GM18511 (cell line): ENCODE measurements around the gene ITM2B.
A peak's percentile ranks its signal among the peaks of the same experiment; 100 is the strongest.
"Not testable (repeated sequence)": the region's sequence is repeated elsewhere in the genome, so short reads cannot be mapped to it uniquely, and the experiment has no call there.

ENCODE experiments used
- ATAC-seq: cut with Tn5 transposase; IDR thresholded peaks from one replicate; pipeline ENCODE4 v1.9.1; 2021; ENCODE audit warnings: mild to moderate bottlenecking, moderate library complexity; ENCODE audit not compliant: unreplicated experiment

Gene ITM2B

DNA sequence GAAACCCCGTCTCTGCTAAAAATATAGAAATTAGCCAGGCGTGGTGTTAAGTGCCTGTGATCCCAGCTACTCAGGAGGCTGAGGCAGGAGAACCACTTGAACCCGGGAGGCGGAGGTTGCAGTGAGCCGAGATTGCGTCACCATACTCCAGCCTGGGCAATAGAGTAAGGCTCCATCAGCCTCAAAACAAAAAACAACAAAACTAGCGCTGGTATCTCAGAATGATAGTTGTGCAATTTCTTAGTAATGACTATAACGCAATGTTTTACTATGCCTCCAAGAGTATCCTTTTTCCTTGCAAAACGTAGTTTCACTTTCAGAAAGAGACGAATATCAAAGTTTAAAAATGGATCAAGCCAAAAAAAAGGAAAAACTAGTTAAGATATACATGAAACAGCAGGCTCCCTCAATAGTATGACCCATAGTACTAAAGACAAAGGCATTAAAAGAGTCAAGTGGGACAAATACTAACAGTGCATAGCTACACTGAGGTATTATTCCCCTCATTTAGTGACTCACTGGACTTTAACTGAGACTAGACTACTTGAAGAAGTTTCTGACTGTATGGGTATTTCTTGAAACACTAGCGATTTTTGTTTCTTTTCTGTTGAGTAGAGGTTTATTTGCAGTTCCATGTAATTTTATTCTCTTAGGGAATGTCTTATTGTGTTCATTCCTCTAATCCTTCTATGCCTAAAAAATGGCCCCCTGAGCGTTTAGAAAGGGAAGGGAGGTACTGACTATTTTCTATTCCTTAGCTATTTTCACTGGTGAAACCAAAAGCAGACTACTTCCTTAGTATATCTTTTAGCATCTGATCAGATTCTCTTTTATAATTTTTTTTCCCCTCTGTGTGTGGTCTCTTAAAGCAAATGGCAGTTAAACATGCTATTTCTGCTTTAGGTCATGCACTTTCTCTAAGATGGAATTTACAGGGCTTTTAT lies 10.4 kb upstream of the ITM2B start:
- no peak for ATAC-seq

DNA sequence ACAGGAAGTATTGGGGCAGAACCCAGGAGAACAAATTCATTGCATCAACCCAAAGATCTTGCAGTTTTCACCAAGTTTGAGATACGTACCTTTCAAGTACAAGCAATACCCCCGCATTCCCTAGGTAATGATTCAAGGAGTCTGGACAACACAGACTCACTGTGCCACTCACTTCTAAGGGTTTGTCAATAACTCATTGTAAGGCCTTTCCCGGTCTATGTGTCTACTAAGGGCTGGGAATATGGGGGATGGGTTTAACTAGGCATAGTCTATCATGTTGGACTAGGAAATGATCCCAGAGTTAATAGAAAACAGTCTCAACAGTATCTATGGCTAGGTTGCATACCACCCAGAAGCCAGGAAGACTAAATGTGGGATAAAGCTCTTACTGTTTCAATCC lies 8.3 kb upstream of the ITM2B start:
- ATAC-seq = no peak

- ATAC-seq = no peak
Measured at GRCh38 chr13:48230541-48230940, 2.5 kb upstream of the ITM2B start.

GRCh38 chr13:48231080-48231479 lies 1.9 kb upstream of the ITM2B start:
- ATAC-seq = no peak

DNA sequence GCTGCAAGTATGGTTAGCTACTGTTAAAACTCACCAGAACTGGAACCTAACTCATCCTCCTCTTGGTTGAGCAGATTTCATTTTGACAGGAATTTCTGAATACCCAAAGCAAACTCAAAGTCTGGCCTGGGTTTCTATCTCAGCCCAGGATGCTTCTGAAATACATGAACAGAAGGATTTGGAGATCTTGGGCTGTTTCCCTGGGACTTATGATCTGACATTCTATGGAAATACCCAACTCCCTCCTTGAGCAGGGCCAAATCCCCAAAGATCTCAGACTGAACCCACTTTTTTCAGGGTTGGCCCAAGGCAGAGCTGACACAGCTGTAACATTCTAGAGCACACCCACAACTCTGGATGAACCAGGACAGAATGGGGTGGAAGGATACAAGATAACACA lies 1.1 kb upstream of the ITM2B start:
- no peak for ATAC-seq

GRCh38 chr13:48232420-48233045 lies 473 bp upstream of the ITM2B start:
- ATAC-seq = peak; percentile 20

DNA sequence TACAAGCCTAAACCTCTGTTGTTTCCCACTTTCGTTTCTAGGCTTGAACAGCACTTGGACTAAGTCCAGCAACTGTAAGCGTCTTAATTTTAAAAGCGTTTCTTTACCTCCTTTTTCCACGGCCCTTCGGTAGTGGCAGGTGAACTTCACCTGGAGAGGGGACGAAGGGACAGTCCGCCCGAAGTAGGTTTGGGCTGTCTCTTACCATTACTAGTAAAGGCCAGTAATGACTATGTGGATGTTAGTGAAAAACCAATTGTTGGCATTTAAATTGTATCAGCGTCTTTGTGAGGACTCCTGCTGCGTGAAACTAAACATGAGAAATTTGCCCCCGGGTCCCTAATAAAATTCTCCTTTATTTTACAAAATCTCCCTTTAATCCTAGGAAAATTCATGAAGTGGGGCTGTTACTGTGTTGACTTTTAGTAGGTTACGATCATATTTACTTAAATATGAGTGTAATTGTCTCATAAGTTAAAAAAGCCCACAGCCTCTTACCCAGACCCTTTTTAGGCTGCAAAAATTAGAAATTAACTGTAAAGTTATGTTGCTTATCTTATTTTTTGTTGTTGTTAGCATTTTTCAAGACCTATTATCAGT lies 983 bp downstream of the ITM2B start:
- ATAC-seq = peak; percentile 12

- peak; percentile 58 for ATAC-seq
Measured at GRCh38 chr13:48234566-48235340, 1.7 kb downstream of the ITM2B start.

DNA sequence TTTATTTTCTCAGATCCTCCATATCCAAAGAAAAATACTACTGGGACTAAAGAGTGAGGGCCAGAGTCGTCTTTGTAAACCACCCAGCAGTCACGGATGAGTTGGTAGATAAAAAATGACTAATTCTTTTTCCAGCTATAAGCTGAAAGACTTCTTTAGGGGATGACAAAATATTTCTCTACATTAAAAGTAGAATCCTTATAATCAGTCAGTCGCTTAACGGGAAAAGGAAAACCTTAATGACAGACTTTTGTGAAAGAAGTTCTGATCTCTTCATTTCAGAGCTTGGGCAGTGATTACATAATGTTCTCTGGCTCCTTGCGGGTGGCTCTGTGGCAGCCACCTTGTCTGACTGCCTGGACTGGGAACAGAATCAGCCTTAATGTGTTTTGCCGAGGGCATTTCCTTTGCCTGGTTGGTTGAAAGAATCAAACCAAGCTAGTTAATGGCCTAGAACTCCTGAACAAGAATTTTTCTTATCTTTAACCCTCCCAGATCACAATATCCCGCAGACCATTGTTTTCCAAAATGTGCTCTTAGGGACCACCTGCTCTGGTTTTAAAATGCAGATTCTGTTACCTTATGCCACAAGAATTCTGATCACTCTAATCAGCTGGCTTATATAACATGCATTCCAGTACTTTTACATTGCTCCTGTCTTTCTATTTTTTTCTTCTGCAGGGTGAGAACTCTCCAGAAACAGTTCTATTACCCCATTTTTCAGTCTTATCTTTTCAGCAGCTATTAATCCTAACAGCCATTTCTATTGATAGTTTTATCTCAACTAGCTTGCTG lies 2.5 kb downstream of the ITM2B start:
- no peak for ATAC-seq

- ATAC-seq = no peak
Measured at GRCh38 chr13:48236528-48237353, 3.7 kb downstream of the ITM2B start.

DNA sequence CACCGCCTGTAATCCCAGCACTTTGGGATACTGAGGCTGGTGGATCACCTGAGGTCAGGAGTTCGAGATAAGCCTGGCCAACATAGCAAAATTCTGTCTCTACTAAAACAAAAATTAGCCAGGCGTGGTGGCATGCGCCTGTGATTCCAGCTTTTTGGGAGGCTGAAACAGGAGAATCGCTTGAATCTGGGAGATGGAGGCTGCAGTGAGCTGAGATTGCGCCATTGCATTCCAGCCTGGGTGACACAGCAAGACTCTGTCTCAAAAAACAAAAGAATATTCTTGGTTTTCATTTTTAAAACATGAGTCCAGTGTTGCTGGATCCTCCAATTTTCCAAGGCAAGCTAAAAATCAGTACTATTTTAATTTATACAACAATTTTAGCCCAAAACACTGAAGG lies 6.4 kb downstream of the ITM2B start:
- not testable (repeated sequence) for ATAC-seq

- ATAC-seq = no peak
Measured at GRCh38 chr13:48241651-48242050, 8.6 kb downstream of the ITM2B start.

DNA sequence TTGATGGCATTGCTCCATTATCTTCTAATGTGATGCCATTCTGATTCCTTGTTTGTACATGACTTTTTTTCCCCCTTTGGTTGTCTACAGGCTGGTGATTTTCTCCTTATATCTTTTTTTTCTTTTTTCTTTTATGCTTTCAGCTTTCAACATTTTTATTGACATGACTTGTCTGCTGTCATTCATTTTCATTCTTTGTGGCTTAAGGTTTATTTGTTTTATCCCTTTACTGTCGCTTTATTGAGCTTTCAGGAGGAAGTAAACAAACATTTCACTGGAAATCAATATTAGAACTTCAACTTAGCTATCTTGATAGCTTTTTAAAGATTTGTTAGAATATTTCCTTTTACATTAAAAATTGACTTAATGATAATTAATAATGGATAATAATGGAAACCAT lies 9.7 kb downstream of the ITM2B start:
- ATAC-seq = no peak

GRCh38 chr13:48244159-48244558 lies 11.2 kb downstream of the ITM2B start:
- no peak for ATAC-seq

GRCh38 chr13:48246102-48246501 lies 13.1 kb downstream of the ITM2B start:
- no peak for ATAC-seq

- no peak for ATAC-seq
Measured at GRCh38 chr13:48249018-48249417, 16.0 kb downstream of the ITM2B start.

DNA sequence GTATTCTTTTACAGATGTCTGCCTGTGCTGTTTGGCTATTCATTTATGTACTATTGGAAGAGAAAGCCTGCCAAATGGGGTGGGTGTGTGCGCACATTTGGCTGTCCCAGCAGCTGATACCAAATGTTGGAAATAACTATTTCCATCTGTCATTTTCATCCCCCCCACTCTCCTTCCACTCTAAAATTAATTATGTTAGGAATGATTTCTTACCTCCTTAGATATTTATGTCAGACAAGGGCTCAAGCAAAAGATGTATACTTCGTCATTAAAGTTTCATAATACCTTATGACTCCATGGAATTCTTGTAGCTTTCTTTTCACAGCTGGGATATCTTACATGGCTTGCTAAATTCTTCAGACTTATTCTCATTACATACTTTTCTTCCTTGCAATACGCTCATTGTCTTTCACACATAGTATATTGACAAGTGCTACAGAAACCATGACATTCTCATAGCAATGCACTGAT lies 18.6 kb downstream of the ITM2B start:
- no peak for ATAC-seq

DNA sequence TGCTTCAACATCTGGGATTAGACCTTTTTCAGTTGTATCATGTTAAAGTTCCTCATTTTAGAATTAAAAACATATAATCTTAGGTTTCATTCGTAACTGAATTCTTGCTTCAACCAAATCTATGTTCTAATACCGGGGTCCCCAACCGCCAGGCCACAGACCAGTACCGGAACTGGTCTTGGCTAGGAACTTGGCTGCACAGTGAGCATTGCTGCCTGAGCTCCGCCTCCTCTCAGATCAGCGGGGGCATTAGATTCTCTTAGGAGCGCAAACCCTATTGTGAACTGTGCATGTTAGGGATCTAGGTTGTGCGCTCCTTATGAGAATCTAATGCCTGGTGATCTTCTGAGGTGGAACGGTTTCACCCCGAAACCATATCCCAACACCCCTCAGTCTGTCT lies 19.2 kb downstream of the ITM2B start:
- ATAC-seq = no peak

DNA sequence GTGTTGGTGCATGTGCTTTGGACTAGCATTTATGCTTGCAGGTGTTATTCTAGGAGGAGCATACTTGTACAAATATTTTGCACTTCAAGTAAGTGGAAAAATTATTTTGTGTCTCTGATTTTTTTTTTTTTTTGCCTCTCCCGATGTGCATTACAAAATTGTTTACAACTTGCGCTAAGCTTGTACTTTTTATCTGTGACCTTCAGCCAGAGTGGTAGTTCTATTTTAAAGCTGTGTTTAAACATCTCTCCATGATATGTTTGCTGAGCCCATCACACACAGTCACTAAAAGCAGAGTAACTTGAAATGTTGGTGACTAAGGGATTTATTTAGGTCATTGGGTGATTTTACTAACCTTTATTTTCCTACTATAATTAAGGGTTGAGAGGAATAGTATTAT lies 20.8 kb downstream of the ITM2B start:
- no peak for ATAC-seq
